GM19468 (cell line): ENCODE measurements around the gene NOL4L.
"Not testable (repeated sequence)": the region's sequence is repeated elsewhere in the genome, so short reads cannot be mapped to it uniquely, and the experiment has no call there.

Experiments used
- ATAC-seq: cut with Tn5 transposase; IDR thresholded peaks from one replicate; pipeline ENCODE4 v1.9.1; 2021; ENCODE audit warnings: mild to moderate bottlenecking, moderate library complexity, moderate number of reproducible peaks; ENCODE audit not compliant: unreplicated experiment; ENCODE audit errors: extremely low read depth

The NOL4L gene

DNA sequence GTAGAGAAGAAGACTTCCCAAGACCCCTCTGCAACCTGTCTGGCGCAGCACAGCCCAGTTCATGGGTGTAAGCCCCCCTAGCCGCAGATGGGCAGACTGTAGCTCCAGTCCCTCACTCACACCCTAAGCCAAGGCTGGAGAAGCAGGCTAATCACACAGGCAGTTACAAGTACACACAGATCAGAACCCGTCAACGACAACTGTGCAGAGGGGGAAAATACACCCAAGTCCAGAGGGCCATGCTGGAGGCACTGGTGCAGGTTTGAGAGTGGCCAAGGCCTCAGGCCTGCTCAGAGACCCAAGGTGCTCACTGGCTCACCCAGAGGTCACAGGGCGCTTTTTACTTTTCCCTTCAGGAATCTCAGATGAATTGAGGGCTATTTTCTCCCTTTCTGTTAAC, 106.1 kb downstream of the NOL4L start:
- no peak for ATAC-seq

DNA sequence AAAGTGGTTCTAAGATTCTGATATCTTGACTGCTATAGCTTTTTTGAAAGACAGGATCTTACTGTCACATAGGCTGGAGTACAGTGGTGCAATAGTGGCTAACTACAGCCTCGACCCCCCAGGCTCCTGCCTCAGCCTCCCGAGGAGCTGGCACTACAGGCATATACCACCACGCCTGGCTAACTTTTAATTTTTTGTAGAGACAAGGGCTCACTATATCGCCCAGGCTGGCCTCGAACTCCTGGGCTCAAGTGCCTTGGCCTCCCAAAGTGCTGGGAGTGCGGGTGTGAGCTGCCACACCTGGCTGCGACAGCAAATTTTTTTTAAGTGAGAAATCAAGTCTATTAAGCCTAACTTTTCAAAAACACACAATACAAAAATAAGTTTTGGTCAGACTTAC, 106.6 kb downstream of the NOL4L start:
- ATAC-seq, result no peak

DNA sequence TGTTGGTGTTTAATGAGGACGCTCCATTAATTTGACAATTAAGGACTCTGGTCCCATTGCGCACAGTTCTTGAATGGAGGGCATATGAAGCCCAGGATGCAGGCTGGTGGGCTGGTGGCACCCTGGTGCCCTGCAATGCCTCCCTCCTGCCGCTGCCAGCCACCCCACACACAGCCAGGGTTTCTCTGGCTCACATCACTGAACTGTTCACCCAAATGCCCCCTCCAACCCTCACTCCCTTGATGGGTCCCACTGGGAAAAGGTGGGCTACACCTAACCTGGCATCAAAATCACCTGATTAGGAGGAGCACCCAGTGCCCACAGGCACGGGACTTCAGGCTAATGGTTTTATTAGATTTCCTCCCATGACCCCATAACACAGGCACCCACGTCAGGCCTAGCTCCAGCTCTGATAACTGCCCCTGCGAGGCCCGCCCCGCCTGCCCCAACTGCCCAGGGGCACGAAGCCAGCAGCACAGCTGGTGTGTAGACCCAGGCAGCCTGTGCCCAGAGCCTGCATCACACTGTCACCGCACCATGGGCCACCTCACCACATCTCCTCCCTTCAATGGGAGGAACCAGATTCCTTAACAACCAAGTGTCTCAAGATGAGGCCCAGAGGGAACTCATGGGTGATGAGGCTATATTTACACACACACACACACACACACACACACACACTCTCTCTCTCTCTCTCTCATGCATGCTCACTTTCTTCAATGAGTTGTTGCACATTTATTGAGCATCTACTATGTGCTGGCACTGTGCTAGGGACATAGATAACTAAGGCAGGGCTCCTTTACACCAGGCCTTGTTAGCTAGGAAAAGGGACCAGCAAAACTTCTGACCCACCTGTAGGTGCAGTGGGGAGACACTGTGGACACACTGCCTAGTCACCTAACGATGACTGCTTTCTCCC, 107.3 kb downstream of the NOL4L start:
- no peak for ATAC-seq

DNA sequence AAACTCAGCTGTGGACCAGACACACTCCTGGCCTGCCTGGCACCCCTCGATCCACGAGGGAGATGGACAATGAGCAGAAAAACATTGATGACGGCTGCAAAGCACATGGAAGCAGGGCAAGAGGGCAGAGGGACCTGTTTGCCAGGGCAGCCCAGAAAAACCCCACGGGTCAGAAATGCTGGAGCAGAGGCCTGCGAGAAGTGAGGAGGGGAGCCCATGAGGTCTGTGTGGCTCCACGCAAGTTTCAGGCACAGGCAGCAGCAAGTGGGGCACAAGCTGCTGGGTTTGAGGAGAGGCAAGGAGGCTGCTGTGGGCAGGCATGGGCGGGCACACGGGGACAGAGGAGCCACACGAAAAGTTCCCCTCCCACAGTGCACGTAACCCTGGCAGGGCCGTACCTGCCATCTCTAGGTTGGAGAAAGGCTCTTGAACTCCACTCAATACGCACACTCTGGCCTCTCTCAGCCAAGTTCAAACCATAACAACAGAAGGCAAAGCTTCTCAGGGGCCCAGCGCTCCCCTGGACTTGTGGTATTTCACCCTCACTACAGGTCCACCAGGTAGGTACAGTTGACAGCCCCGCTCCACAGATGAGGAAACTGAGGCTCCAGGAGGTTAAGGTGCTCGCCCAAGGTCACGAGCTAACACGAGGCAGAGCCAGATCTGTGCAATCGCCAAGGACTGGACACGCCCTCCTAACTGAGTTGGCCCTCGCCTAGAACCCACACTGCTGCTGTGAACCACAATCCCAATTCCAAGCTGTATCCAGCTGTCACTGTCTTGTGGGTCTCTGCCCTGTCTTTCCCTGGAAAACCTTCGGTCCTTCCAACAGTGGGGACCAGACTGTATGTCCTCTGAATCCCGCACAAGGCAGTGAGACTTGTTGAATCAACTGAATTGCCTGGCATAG, 108.2 kb downstream of the NOL4L start:
- no peak for ATAC-seq

DNA sequence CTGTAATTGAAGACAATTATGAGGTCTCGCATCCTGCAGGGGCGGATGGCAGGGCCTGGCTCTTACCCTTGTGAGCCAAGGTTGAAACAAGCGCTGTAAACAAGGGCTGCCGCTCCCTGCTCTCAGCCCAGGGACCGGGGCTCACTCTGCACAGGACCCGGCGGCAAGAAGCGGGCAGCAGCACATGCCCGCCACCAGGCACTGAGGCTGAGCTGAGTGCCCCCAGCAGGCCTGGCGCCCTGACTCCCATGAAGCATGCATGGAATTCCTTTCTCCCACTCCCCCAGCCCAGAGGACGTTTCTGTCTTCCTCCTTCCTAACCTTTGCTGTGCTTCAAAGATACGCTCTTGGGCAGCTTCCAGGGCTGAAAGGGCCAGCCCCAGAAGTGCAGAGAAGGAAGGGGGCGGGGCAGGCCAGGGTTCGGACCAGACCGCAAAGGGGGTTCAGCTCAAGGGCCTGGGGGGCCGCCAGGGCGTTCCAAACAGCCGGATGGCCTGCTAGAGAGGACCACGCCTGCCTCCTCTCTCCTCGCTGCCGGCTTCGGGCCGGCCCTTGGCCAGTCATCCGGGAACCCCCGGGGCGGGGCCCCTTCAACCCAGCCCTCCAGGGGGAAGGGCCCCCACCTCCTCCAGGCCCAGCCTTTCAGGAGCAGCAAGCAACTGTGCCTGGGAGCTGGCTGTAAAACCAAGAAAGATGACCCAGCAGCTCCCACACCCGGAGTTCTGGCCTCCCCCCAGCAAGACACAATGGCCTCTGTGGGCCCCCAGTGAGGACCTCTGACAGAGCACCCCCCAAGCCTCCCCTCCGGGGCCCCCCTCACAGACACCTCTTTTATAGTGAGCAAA, 109.9 kb downstream of the NOL4L start:
- no peak for ATAC-seq

DNA sequence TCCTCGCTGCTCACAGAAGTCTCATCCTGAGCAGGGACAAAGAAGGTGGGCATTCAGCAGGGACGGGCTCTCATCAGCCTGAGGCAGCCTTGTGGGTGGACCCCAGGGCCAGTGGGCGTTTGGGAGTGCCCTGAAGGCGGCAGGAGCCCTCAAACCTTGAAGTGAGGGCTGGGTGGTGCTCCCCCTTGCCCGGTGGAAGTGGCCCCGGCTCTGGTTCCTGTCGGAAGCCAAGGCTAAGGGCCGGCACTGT, 110.5 kb downstream of the NOL4L start:
- ATAC-seq, result no peak

DNA sequence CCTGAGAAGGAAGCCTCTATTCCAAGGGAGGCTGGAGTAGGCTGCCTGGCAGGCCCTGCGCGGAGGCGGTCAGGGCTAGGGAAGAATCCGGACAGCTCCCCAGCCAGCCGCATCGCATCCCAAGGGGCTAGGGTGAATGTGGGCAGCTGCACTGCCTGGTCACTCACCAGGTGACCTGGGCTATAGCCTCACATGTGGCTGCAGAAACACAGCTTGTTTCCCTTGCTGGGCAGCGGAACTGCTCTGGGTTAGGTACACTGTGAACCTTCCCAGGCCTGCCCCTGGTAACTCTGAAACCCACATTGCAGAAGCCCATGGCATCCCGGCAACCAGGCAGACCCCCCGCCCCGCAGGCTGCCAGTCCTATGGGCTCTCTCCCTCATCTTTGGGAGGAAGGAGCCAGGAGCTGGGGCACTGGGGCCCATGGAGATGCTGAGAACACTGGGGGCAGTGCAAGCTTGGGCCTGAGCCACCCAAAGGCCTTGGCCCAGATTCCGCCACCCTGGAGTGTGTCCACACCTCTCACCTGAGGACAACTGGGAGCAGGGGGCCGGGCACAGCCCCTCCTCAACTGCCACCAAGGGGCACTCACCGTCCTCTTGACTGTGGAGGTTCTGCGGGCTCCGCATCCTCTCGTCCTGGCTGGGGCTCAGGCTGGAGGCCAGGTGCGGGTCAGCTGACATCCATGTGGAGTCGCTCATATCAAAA, 111.0 kb downstream of the NOL4L start:
- no peak for ATAC-seq

DNA sequence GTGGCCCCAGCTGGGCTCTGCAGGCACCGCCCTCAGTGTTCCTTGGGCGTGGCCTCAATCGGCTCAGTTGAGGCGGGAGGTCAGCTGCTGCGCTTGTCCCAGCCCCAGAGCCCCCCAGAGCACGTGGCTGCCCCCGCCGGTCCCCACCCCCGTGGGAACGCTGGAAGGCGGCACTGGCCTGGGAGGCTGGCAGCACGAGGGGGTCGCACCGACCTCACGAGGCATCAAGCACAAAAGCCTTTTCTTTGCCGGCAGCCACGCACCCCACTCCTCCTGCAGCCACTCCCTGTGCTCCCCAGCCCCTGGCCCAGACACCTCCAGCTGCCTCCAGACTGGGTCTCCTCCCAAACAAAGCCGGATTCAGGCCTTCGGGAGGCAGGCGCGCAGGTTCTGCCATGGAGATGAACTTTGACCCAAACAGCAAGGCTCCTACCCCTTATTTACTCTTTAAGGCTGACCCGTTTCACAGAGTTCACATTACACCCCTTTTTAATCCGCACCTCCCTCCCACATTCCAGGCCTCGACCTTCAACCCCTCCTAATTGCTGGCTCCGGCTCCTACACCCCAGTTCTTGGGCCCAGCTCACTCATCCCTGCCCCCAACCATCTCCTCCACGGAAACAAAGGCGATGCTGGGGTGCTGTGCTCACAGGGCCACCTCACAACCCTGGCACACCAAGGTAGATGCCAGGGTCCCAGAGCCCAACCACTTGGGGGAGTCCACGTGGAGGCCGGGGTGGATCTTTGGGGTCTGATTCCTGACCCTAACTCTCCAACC, 111.7 kb downstream of the NOL4L start:
- no peak for ATAC-seq

DNA sequence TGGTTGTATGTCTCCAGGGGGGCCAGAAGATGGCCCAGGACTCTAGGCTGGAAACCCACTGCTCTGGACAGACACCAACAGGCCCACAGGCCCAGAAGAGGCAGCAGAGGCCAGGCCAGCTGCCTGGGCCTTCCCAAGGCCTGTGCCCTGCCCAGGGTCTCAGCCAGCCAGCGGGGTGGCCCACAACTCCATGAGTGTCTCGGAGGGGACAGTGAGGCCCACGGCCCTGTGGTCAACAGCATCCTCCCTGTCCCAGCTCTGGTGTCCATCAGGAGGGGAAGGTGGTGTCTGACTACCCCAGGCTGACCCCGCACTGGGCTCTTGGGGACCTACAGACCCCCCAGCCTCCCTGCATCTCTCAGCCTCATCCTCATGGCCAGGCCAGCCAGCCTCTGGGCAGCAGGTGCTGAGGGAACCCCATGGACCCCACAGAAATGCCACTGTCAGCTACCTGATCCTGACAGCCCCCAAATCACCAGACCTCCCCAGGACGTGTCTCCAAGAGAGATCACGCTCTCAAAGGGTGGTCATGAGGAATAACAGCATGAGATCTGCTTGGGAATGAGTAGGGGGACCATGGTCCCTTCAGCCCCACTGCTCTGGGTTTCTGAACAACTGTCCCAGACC, 112.4 kb downstream of the NOL4L start:
- ATAC-seq, result no peak

DNA sequence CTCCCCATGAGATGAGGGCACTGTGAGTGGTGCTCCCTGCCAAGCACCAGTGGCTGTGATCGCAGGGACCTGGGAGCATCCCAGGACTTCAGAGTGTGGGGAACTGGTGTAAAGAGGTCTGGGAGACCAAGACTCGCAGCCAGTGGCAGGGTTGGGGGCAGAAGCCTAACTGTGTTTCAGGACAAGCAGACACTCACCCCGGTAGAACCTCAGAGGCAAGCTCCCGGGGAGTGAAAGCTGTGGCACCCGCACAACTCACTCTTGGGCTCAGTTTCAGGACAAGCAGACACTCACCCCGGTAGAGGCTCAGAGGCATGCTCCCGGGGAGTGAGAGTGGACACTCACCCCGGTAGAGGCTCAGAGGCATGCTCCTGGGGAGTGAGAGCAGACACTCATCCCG, 114.2 kb downstream of the NOL4L start:
- ATAC-seq, result no peak

DNA sequence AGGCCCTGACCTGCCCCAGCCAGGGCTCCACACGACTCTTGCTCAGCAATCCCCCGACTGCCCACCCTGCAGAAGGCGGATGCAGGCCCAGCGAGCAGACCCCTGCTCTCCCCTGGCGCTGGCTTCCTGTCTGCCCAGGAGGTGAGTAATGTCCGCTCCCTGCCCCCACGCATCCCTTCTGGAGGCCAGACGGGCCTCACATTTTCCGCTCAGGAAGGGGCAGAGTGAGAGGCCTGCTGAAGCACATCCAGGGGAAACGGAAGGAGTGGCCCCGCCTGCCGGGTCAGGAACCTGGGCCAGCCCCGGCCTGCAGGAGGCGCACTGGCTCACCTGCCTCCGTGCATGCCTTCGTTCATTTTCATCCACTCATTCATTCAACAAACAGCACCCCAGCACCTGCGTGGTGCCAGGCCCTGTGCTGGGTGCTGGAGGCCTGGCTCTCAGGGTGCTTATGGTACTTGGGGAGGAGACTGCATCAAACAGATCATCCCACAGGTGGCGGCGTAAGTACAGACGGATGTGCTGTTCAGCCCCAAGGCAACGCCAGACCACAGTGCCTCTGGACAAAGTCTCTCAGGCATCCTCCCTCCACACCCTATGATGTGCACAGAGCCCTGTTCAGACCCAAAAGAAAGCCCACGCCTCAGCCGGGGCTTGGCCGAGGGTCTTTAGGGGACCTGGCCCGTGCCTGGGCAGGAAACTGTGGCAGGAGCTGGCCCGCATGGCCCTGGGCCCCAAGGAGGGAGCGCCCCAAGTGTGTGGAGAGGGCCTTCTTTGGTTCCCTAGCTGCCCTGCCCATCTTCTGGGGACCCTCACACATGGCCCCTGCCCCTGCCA, 114.9 kb downstream of the NOL4L start:
- no peak for ATAC-seq

DNA sequence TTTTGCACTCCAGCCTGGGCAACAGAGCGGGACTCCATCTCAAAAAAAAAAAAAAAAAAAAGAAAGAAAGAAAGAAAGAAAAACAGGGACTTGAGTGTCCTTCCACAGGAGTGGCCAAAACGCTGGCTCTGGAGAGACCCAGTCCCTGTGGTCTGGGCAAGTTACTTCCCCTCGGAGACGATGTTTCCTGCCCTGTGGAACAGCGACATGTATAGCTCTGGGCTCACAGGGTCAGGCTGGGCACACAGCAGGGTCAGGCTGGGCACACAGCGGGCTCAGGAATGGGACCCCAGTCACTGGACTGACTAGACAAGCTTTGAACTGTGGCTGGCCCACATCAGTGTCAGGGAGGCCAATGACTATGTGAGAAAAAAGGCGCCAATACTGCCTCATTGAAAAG, 116.3 kb downstream of the NOL4L start:
- no peak for ATAC-seq

DNA sequence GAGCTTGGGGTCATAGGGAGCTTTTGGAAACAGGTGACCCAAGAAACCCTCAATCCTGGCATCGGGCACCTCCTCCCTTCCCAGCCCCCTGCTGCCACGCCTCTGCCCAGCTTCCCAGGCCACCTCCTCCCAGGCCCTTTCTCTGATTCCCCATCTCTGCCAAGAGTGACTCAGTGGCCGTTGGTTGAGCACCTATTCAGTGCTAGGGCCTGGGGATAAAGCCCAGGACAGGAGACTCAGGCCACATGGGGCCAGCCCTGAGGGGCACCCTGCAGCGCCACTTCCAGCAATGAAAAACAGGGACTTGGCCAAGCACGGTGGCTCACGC, 116.9 kb downstream of the NOL4L start:
- no peak for ATAC-seq

DNA sequence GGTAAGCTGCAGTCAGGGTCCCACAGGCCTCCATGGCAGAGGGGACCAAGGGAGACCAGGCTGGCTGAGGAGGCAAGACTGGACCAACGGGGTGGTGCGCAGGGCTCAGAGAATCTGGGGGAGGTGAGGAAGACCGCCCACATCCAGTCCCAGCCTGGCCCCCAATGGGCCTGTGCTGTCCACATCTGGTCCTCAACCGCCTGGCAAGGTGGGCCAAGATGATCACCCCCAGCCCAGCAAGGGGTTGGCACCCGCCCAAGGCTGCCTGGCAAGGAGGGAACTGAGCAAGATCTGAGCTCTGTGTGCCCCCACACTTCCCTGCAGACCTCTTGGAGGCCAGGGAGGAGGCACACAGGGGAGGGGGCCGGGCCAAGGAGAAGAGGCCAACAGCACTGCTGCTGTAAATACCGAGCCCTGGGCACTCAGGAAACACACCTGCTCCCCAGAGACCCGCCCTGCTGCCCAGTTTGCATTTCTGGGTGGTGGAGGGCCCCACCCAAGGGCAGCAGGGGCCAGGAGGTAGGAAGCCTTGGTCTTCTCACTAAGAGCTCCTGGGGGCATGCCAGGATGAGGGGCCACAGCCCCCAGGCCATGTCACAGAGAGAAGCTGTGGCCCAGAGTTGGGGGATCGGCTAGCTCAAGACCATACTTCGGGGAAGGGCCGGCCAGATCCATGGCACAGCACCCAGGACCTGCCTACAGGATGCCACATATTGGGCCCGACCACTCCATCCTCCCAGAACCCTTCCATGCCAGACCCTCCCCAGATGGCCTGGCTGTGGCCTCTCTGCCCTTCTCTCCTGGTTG, 117.4 kb downstream of the NOL4L start:
- no peak for ATAC-seq

DNA sequence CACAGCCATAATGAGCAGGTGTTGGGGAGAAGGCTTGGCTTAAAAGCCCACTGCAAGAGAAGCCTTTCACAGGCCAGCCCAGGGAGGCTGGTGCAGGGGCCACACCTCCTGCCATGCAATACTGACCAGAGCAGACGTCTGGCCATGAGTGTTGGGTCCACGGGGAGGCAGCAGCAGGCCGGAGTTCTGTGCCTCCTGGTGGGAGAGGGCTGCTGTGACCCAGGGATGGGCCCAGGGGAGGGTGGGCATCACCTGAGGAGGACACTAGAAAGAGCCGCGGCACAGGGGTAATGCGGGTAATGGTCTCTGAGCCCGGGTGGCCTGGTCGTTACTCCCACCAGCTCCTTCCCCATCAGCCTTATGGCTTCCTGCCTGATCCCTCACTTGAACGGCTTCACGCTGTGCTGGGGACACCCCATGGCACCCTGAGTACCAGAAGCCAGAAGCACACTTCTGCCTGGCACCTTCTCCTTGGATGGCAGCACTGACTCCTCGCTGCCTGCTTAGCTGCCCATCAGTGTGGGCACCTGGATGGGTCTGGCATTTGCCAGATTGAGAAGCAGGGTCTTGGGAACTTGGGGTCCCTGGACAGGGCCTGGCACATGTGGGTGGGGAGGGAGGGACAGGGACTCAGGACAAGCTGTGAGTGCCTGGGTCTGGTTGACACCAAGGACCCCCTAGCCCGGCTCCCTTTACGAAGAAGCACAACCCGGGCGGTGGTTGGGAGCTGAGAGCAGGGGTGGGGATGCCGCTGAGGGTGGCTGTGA, 118.2 kb downstream of the NOL4L start:
- ATAC-seq, result no peak

DNA sequence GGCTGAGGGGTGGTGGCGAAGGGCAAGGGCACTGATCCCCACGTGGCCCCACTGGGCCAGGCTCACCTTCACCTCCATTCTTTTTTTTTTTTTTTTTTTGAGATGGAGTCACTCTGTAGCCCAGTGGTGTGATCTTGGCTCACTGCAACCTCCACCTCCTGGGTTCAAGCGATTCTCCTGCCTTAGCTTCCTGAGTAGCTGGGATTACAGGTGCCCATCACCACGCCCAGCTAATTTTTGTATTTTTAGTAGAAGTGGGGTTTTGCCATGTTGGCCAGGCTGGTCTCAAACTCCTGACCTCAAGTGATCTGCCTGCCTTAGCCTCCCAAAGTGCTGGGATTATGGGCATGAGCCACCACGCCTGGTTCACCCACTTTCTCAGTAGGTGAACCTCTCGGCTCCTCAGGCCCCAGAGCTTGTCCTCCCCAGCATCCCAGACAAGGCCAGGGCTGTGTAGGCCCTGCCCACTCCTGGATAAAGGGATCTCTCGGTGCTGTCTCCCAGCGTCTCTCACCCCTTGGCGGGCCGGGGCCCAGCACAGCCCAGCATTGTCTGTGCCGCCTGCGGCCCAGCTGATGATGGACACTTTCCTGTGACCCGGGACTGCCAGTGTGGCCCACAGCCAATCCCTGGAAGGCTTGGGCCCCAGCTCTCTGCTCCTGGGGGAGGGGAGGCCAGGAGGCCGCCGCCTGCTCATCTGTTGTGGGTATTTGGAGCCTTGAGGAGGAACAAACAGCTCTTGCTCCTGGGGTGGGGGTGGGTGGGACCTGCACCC, 119.0 kb downstream of the NOL4L start:
- not testable (repeated sequence) for ATAC-seq
